Stimulated activated CD4-positive, alpha-beta T cell treated with anti-CD3 and anti-CD28 coated beads, Interleukin-1b, Interleukin-23, amount 100 ng/mL, for 24 hours (primary cell): ENCODE measurements around the gene AGAP3.
A peak's percentile ranks its signal among the peaks of the same experiment; 100 is the strongest.

Source experiments
- DNase-seq, 4 experiments: peaks; one replicate each; pipeline ENCODE4 v3.0.0-alpha.2; 2020; ENCODE audit warnings: low read depth in 4 of 4, low spot score in 1 of 4

Gene AGAP3

GRCh38 chr7:151073990-151074389, 12.3 kb upstream of the AGAP3 start:
- DNase-seq, result no peak

DNA sequence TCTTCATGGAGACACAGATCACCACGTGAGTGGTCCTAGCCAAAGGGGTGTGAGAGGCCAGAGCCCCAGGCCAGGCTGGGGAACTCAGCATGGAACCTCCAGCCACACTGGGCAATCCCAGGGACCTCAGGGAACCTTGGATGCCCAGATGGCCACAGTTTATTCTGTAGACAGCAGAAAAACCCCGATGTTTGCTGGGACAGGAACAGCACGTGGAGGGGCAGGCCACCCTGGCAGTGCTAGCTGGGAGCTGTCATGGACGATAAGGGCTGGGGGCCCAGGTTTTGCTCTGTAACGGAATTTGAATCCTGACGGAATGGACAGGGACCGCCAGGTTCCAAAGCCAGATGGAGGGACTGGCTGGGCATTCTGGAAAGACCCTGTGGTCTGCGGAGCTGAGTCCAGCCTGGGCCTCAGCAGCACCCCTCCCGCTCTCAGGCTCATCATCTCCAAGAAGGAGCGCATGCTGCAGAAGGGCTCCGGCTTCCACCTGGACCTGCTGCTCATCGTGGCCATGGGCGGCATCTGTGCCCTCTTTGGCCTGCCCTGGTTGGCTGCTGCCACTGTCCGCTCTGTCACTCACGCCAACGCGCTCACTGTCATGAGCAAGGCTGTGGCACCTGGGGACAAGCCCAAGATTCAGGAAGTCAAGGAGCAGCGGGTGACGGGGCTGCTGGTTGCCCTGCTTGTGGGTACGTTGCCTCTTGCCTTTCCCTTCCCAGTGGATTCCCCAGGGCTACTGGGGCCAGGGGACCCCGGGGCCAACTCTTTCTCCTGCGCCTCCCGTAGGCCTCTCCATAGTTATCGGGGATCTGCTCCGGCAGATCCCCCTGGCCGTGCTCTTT, 11.2 kb upstream of the AGAP3 start:
- no peak for DNase-seq

- no peak for DNase-seq
Observed at GRCh38 chr7:151075662-151075971, 10.7 kb upstream of the AGAP3 start.

DNA sequence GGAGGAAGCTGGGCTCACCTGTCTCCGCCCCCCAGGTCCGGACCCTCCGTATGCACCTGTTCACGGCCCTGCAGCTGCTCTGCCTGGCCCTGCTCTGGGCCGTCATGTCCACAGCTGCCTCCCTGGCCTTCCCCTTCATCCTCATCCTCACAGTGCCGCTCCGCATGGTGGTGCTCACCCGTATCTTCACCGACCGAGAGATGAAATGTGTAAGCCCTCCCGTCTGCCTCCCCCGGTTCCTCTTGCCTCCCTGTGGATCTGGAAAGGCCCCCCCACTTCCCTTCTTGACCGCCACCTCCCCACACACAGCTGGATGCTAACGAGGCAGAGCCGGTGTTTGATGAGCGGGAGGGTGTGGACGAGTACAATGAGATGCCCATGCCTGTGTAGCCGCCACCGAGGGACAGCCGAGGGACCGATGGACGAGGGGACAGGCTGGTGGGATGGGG, 10.3 kb upstream of the AGAP3 start:
- DNase-seq, result no peak

- DNase-seq, result no peak
Observed at GRCh38 chr7:151076863-151077704, 9.2 kb upstream of the AGAP3 start.

DNA sequence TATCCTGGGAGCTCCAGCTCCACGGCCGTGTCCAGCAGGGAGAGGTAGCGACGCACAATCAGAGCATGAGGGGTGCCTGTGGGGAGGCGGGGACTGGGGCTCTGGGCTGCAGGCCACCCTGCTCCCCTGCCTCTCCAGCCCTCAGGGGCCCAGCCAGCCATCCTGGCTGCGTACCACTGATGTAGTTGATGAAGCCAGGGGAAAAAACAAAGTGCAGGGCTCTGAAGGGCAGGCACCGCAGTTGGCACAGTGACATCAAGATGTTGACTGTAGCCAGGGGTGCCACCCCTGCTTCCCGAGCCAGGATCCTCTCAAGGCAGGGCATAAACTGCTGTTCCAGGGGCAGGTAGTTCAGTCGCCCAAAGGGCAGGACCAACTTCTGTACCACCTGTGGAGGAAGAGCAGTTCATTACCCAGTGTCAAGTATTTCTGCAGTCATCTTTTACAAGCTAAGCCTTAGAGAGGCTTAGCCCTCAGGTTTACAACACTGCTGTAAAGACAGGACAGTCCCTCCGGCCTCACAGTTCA, 8.5 kb upstream of the AGAP3 start:
- DNase-seq, result no peak

- no peak for DNase-seq
Observed at GRCh38 chr7:151078233-151079040, 7.8 kb upstream of the AGAP3 start.

DNA sequence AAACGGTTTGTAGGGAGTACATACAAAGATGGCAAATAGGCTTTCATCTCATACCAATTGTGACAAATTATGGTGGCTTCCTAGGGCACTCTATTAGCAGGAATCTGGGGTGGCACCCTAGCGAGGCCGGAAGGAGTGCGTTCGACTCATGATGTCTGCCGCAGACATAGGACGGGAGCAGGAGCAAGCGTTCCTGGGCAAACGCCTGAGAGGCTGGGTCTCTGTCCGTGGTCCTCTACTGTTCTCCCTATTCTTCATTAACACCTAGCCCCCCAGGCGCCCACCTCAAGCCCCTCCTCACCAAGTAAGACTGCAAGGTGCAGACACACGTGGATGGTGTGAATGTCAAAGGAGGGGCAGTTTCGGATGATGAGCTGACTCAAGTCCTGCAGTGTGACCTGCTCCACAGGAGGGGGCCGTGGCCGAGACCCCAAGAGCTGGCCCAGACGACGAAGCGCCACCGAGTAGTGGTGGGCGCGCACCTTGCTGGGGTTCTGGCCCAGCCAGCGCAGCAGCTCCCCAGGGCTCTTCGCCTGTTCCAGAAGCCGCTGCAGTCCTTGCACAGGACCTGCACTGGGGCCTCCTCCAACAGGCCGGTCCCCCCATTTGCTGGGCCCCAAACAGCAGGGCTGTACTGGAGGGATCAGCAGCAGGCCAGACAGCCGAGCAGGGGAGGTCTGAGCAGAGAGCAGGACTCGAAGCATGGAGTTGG, 6.9 kb upstream of the AGAP3 start:
- DNase-seq, result no peak

GRCh38 chr7:151080067-151080521, 6.2 kb upstream of the AGAP3 start:
- DNase-seq, result no peak

DNA sequence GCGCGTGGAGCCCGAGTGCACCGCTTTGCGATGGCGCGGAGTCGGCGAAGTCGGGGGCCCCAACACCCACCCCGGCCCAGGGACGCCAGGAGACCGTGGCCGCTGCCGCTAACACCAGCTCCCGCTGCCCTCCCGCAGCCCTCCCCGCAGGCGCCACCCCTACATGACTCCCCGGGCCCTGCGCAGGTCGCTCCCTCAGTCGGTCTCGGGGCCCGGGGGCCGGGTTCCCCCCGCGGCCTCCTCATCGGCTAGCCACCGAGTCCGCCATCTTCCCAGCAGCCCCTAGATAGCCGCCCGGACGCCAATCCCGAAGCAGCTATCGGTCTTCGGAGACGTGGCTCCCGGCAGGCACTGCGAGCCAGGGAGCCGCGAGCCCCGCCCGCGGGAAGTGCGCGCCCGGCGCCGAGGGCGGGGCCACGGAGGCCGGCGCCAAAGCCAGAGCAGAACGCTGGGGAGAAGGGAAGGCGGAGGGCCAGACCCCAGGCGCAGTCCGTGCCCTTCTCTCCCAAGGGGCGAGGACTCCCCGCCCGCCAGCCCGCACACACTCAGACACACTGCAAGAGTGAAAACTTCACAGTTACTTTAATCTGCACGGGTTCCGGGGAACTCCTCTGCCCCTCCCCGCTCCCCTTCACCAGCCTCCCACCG, 5.6 kb upstream of the AGAP3 start, which contains the start of gene FASTK:
FASTK (minus strand) TSS at position 288 of the 648 bp plus-strand sequence; CDS start at position 245, 43 bp downstream.
- peak; percentile 62 to 84 (median 72) for DNase-seq

DNA sequence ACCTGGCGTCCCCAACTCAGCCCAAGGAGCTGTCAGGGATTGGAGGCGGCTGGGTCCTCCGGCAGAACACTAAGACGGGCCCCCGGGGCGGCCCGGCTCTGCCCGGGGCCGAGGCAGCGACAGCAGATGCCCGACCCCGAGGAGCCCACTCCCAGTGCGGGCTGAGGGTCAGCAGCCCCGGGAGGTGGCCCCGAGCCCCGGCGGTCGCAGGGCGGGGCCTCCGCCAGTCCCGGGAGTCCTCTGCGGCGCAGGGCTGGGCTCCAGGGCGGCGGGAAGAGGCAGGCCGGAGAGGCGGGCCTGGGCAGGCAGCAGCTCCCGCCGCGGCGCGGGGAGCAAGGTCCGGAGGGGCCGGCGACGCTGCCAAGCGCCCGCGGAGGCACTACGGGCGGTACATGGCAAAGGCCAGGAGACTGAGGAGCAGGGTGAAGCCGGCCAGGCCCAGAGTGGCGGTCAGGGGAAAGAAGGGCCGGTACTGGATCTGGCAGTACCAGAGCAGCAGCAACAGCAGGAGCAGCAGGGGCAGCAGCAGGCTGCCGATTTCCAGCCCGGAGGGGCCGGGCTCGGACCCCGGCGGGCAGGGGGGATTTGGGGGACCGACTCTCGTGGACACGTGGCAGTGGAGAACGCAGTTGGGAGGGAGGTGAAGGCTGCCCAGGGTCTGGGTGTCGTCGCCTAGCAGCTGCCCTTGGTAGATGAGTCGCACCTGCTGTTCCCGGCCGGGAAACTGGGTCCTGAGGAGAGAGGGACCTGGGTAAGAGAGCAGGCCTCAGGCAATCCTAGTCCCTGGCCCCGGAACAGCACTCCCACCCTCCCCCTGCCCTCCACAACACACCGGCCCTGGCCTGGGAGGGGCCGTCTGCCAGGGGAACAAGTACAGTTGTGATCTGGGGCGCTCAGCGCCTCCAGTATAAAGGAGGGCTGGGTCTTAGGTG, 4.8 kb upstream of the AGAP3 start:
- DNase-seq, result no peak

DNA sequence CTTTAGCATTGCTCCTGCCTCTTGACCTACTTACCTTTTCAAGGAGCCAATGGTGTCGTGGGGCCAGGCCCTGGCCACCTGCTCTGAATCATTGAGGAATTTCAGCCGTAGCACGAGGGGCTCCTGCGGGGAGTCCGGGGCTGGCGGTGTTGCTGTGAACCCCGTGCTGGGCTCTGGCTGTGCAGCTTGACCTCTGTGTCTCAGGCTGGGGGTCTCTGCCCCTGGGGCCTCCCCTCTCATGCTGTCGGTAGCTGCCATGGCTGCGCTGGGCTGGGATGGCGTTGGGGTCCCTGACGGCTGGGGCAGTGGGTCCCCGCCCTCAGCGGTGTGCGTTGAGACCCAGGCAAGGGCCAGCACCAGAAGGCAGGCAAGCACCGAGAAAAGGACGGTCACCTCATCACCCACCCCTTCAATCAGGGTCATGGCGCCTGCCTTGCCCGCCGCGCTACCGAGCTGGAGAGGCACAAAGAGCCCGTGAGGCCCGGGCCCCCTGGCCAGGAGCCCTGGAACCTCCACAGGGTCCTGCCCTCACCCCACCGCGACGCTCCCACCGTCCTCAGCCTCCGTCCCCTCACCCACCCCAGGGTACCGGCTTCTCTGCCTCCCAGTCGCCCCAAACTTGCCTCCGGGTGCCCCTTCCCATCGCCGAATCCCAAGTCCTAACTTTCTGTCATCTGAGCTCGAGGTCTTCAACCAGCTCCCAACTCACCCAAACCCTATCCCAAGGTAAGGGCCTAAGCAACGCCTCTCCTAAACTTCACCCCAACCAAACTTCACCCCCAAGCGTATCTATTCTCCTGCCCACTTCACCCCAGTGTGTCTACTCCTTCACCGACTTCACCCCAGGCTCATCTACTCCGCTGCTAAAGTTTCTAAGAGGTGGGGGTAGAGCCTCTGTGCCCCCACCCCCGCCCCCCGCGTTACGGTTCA, 3.9 kb upstream of the AGAP3 start:
- no peak for DNase-seq

- peak in 3 of 4 experiments; percentile 73 to 82 (median 79) for DNase-seq
Observed at GRCh38 chr7:151083071-151083823, 3.0 kb upstream of the AGAP3 start, which contains the start of gene TMUB1. TMUB1 (minus strand) TSS chr7:151083493; CDS start chr7:151082563, 930 bp downstream.

GRCh38 chr7:151083824-151084160, 2.5 kb upstream of the AGAP3 start:
- no peak for DNase-seq

DNA sequence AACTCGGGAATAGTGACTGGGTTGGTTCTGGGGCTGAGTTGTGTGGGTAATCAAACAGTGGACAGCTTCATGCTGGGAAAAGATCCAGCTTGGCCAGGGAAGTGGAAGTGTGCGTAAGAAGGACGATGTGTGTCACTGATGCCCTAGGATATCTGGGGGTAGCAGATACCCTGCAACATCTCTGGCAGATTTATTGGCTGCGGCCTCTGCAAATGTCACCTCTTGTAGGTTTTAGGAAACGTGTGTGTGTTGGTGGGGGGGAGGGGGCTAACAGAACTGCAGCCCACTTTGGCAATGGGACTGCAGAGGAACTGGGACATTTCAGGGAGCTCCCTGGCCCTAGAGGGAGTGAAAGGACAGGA, 965 bp upstream of the AGAP3 start:
- DNase-seq, result no peak

GRCh38 chr7:151086802-151087244, 548 bp downstream of the AGAP3 start:
- DNase-seq, result no peak
